ENCODE measurements around the gene TMEM179. TPM values are rescaled to one million over a fixed set of nuclear protein-coding genes. Genes with fewer than 3 reads are reported as not detected.

Gene TMEM179
- polyA plus RNA-seq, 1 experiment, result 0.10 TPM

- Histone ChIP-seq H3K27me3 (ENCODE audit: control insufficient read depth, insufficient read depth, low read length) (no peaks in the 10 kb centered on the region), H3K4me3 (ENCODE audit: low read depth, low read length) (no peak overlapping the region), H3K27ac (ENCODE audit: low read depth, low read length) (no peak overlapping the region), H3K9me3 (ENCODE audit: control insufficient read depth, insufficient read depth, low read length) (no peaks in the 10 kb centered on the region)
- ChIA-PET CTCF (no interaction called here), POLR2A (no interaction called here)
- no peak for TF ChIP-seq CTCF (IDR thresholded peaks at IDR 0.05; ENCODE audit: low read depth, low read length)
- no peak for DNase-seq (ENCODE audit: low read depth, low spot score)
These were observed 12.3 kb downstream of the TMEM179 start for GRCh38 chr14:104592292-104592672.

GRCh38 chr14:104591506-104592291 lies 12.9 kb downstream of the TMEM179 start:
- H3K9me3 ChIP-seq (ENCODE audit: control insufficient read depth, insufficient read depth, low read length), result no peaks in the 10 kb centered on the region
- ChIA-PET POLR2A (no interaction called here), CTCF (no interaction called here)
- H3K27ac ChIP-seq (ENCODE audit: low read depth, low read length), result no peak overlapping the region
- no peak for TF ChIP-seq CTCF (IDR thresholded peaks at IDR 0.05; ENCODE audit: low read depth, low read length)
- H3K27me3 ChIP-seq (ENCODE audit: control insufficient read depth, insufficient read depth, low read length), result no peaks in the 10 kb centered on the region
- H3K4me3 ChIP-seq (ENCODE audit: low read depth, low read length), result no peak overlapping the region
- no peak for DNase-seq (ENCODE audit: low read depth, low spot score)

- Histone ChIP-seq H3K27me3 (ENCODE audit: control insufficient read depth, insufficient read depth, low read length) (no peaks in the 10 kb centered on the region), H3K27ac (ENCODE audit: low read depth, low read length) (no peak overlapping the region), H3K9me3 (ENCODE audit: control insufficient read depth, insufficient read depth, low read length) (no peaks in the 10 kb centered on the region), H3K4me3 (ENCODE audit: low read depth, low read length) (no peak overlapping the region)
- CTCF ChIA-PET, result no interaction called here
- TF ChIP-seq CTCF (IDR thresholded peaks at IDR 0.05; ENCODE audit: low read depth, low read length), result no peak
- no peak for DNase-seq (ENCODE audit: low read depth, low spot score)
- POLR2A ChIA-PET, result no interaction called here
These were observed 13.5 kb downstream of the TMEM179 start for GRCh38 chr14:104591031-104591430.

- no peak for DNase-seq (ENCODE audit: low read depth, low spot score)
- H3K27me3 ChIP-seq (ENCODE audit: control insufficient read depth, insufficient read depth, low read length), result no peaks in the 10 kb centered on the region
- no peak overlapping the region for H3K4me3 ChIP-seq (ENCODE audit: low read depth, low read length)
- no peak overlapping the region for H3K27ac ChIP-seq (ENCODE audit: low read depth, low read length)
- POLR2A ChIA-PET, result no interaction called here
- H3K9me3 ChIP-seq (ENCODE audit: control insufficient read depth, insufficient read depth, low read length), result no peaks in the 10 kb centered on the region
- no peak for TF ChIP-seq CTCF (IDR thresholded peaks at IDR 0.05; ENCODE audit: low read depth, low read length)
- CTCF ChIA-PET, result no interaction called here
These were observed 14.2 kb downstream of the TMEM179 start for GRCh38 chr14:104590240-104590965.

All from AG04450 (cell line).